A673 (cell line): ENCODE data around the gene VASH2. TPM values are rescaled to one million over a fixed set of nuclear protein-coding genes. Genes with fewer than 3 reads are reported as not detected.

Experiments used
- BruUV-seq: library from RNA; stranded (reverse); fragments of 400-500 nt; replicated peaks from 2 replicates; lab custom pipeline; 2021; lab: Mats Ljungman, UMichigan
- CTCF ChIA-PET: fragments of 300-600 bp; sonication (Branson Sonifier 250); formaldehyde crosslinking; loops from one replicate; lab custom pipeline; 2022; ENCODE audit warnings: antibody characterized with exemption; lab: Charles Lee
- POLR2A ChIA-PET: fragments of 300-600 bp; sonication (Branson Sonifier 250); formaldehyde crosslinking; loops from one replicate; lab custom pipeline; 2022; ENCODE audit warnings: antibody characterized with exemption; ENCODE audit not compliant: low non-redundant PET; lab: Charles Lee
- DNase-seq: peaks from one replicate; pipeline ENCODE4 v3.0.0-alpha.2; 2015; ENCODE audit warnings: low spot score
- H3K27ac ChIP-seq: fragments of 200-600 bp; sonication (generic); 2 replicates; pipeline ENCODE4 v1.5.1; 2016; ENCODE audit warnings: mixed run types, low read depth, mild to moderate bottlenecking, mixed read lengths, antibody characterized with exemption, low read length; ENCODE audit not compliant: poor library complexity, severe bottlenecking
- H3K27me3 ChIP-seq: fragments of 200-600 bp; sonication (generic); replicated peaks from 2 replicates; pipeline ENCODE4 v1.6.1; 2017; ENCODE audit warnings: mixed run types, low read depth, mild to moderate bottlenecking, mixed read lengths, antibody characterized with exemption, low read length; ENCODE audit not compliant: insufficient read depth, poor library complexity
- H3K36me3 ChIP-seq: fragments of 200-600 bp; sonication (generic); 2 replicates; pipeline ENCODE4 v1.6.1; 2016; ENCODE audit warnings: mixed run types, mild to moderate bottlenecking, mixed read lengths, antibody characterized with exemption, low read length; ENCODE audit not compliant: insufficient read depth, poor library complexity, severe bottlenecking
- H3K4me1 ChIP-seq: fragments of 200-600 bp; sonication (generic); 2 replicates; pipeline ENCODE4 v1.6.1; 2017; ENCODE audit warnings: mixed run types, mild to moderate bottlenecking, mixed read lengths, antibody characterized with exemption, low read length; ENCODE audit not compliant: insufficient read depth, poor library complexity, severe bottlenecking
- H3K4me3 ChIP-seq: fragments of 200-600 bp; sonication (generic); 2 replicates; pipeline ENCODE4 v1.5.1; 2016; ENCODE audit warnings: low read depth, mixed run types, mild to moderate bottlenecking, mixed read lengths, low read length; ENCODE audit not compliant: poor library complexity, severe bottlenecking
- H3K9me3 ChIP-seq: fragments of 200-600 bp; sonication (generic); 2 replicates; pipeline ENCODE4 v1.6.1; 2016; ENCODE audit warnings: mixed run types, low read depth, mild to moderate bottlenecking, mixed read lengths, antibody characterized with exemption, low read length; ENCODE audit not compliant: poor library complexity, severe bottlenecking
- EZH2 ChIP-seq: fragments of 200-600 bp; sonication (generic); IDR thresholded peaks from 2 replicates; pipeline ENCODE4 v1.6.1; 2017; ENCODE audit warnings: borderline replicate concordance, low read depth, mild to moderate bottlenecking, mixed read lengths, antibody characterized with exemption, low read length; ENCODE audit not compliant: poor library complexity, severe bottlenecking
- intact Hi-C: fragments of 100-400 bp; cut with micrococcal nuclease; formaldehyde crosslinking; loops from one replicate; pipeline ENCODE4 v1.10.0; 2022; ENCODE audit not compliant: unreplicated experiment
- total RNA-seq: library from RNA; stranded (reverse); gene quantifications from 2 replicates; pipeline ENCODE4 v1.2.3, GENCODE V29; 2021
- TF ChIP-seq, protein P1 (sequence below): fragments of 300-800, 200-600 bp; sonication (generic); conservative IDR thresholded peaks from 2 replicates; pipeline ENCODE4 v1.5.1; 2017; ENCODE audit warnings: low read depth, mild to moderate bottlenecking, antibody characterized with exemption, low read length, moderate library complexity, mixed read lengths

The VASH2 gene
- total RNA-seq, 1 experiment from 2014 or later: 2.7 TPM

- peak; percentile 15 for DNase-seq
- H3K27ac ChIP-seq: no peak overlapping the region
- POLR2A ChIA-PET: no interaction called here
- H3K27me3 ChIP-seq: no peaks in the 10 kb centered on the region
- intact Hi-C loops: no loop called here
- BruUV-seq: no TSS peak
- no peaks in the 10 kb centered on the region for H3K36me3 ChIP-seq
- TF ChIP-seq, protein P1, sequence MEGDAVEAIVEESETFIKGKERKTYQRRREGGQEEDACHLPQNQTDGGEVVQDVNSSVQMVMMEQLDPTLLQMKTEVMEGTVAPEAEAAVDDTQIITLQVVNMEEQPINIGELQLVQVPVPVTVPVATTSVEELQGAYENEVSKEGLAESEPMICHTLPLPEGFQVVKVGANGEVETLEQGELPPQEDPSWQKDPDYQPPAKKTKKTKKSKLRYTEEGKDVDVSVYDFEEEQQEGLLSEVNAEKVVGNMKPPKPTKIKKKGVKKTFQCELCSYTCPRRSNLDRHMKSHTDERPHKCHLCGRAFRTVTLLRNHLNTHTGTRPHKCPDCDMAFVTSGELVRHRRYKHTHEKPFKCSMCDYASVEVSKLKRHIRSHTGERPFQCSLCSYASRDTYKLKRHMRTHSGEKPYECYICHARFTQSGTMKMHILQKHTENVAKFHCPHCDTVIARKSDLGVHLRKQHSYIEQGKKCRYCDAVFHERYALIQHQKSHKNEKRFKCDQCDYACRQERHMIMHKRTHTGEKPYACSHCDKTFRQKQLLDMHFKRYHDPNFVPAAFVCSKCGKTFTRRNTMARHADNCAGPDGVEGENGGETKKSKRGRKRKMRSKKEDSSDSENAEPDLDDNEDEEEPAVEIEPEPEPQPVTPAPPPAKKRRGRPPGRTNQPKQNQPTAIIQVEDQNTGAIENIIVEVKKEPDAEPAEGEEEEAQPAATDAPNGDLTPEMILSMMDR: peak; percentile 54; the same call in 1 of the 2 replicates
- TF ChIP-seq EZH2: no peak
- CTCF ChIA-PET: no interaction called here
- peaks cover 6% of the 10 kb centered on the region for H3K4me1 ChIP-seq
- no peaks in the 10 kb centered on the region for H3K9me3 ChIP-seq
- no peak overlapping the region for H3K4me3 ChIP-seq
These were observed 29.4 kb upstream of the VASH2 start for GRCh38 chr1:212920896-212921295.

DNA sequence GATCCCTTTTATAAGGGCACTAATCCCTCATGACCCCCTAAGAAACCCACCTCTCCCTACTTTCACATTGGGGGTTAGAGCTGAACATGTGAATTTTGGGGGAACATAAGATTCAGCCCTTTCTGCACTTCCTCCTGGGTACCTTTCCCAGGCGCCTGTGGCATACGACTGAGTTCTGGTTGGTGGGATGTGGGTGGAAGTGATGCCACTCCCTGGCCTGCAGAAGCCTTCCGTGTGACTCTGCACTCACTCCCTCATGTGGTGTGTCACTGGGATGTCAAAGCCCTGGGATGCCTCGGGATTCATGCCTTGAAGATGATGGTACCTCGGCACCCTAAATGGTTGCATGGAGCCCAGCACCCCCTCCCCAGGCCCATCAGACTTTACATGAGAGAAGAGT lies 28.3 kb upstream of the VASH2 start:
- no peaks in the 10 kb centered on the region for H3K9me3 ChIP-seq
- no peaks in the 10 kb centered on the region for H3K27me3 ChIP-seq
- H3K4me1 ChIP-seq: peaks cover under 1% of the 10 kb centered on the region
- no peaks in the 10 kb centered on the region for H3K36me3 ChIP-seq
- no peak for TF ChIP-seq EZH2
- TF ChIP-seq, protein P1: no peak
- ChIA-PET CTCF (no interaction called here), POLR2A (no interaction called here)
- no peak for DNase-seq
- no TSS peak for BruUV-seq
- H3K27ac ChIP-seq: no peak overlapping the region
- intact Hi-C loops: no loop called here
- H3K4me3 ChIP-seq: no peak overlapping the region

DNA sequence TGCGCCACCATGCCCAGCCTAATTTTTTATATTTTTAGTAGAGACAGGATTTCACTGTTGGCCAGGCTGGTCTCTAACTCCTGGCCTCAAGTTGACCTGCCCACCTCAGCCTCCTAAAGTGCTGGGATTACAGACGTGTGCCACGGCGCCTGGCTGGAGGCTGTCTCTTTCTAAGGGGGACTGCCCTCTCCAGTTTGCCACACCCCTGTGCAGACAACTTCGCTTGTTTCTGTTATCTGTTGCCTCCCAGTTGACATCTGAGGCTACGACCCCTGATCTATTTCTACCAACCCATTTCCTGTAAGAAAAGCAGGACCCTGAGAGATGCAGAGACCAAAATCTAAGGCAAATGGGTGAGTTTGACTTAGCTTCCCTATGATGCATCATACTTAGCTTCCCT lies 24.0 kb upstream of the VASH2 start:
- POLR2A ChIA-PET: no interaction called here
- intact Hi-C loops: no loop called here
- Histone ChIP-seq H3K27me3 (no peaks in the 10 kb centered on the region), H3K36me3 (no peaks in the 10 kb centered on the region), H3K4me1 (no peaks in the 10 kb centered on the region), H3K27ac (no peak overlapping the region), H3K9me3 (no peaks in the 10 kb centered on the region), H3K4me3 (no peak overlapping the region)
- TF ChIP-seq EZH2: no peak
- TF ChIP-seq, protein P1: no peak
- BruUV-seq: no TSS peak
- CTCF ChIA-PET: no interaction called here
- DNase-seq: no peak
